IPS DF 4.7 (cell line): ENCODE data around the gene GRB10.
"Not testable (repeated sequence)": the region's sequence is repeated elsewhere in the genome, so short reads cannot be mapped to it uniquely, and the experiment has no call there.

Experiments
- DNase-seq: peaks from one replicate; pipeline ENCODE4 v3.0.0-alpha.2; 2013; ENCODE audit warnings: low spot score; ENCODE audit errors: extremely low read depth

The GRB10 gene

DNA sequence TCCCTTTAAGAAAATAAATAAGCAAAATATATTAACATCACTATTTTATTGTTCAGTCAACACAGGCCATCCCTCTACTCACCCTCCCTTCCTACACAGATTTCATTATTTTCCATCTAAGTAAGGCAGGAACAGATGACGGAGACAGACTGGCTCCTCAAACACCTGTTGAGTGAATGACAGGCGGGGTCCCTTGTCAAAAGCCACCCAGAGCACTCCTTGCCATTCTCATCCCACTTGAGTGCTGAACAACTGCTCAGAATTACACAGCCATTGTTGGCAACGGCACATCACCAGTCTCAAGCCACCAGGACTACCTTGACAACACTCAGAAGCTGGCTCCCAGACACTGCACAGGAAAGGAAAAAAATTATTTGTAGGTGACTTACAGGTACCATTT lies 3.3 kb downstream of the GRB10 start:
- DNase-seq: no peak

DNA sequence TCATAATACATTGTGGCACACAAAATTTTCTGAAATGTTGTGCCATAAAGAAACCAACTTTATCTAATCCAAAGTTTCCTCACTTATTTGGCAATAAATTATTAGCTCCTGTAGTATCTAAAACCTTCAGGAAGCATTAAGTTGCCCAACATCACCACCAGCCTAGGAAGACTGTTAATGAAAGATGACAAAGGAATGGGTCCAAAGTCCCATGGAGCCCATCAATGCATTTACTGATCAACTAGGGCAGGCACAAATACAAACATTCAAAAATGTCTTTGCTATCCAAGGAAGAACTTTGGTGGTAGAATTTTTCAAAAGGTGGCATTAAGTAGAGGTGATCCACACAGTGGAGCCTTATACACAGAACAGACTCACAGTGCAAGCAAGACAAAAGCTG lies 4.5 kb downstream of the GRB10 start:
- DNase-seq: no peak

DNA sequence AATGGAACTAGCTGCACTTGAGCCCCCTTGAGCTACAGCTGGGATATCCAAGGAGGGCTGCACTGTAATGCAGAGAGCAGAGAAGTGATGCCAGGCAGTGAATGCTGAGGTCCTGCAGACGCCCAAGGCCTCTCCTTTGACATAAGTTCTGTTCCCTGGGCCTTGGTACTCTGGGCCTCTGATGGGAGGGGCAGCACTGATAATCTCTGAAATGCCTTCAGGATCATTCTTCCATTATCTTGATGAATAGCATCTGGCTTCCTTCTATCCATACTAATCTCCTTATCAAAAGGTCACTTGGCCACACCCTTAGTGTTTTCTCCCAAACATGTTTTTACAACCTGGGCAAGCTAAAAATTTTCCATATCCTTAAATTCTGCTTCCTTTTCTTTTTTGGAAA lies 6.9 kb downstream of the GRB10 start:
- DNase-seq: no peak

DNA sequence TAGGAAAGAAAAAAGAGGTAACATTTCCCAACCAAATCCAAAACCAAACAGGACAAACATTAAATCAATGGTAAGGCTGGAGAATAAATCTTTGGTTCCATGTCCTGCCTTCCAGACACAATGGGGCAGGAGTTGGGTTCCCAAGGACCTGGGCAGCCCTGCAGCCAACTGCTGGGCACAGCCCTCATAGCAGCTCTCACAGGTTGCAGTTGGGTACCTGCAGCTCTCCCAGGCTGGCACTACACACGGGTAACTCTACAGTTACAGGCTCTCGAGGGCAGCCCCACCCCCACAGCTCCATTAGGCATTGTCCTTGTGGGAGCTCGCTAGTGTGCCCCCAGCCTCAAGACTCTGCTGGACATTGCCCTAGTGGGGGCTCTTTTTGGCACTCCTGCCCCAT lies 7.5 kb downstream of the GRB10 start:
- DNase-seq: no peak

DNA sequence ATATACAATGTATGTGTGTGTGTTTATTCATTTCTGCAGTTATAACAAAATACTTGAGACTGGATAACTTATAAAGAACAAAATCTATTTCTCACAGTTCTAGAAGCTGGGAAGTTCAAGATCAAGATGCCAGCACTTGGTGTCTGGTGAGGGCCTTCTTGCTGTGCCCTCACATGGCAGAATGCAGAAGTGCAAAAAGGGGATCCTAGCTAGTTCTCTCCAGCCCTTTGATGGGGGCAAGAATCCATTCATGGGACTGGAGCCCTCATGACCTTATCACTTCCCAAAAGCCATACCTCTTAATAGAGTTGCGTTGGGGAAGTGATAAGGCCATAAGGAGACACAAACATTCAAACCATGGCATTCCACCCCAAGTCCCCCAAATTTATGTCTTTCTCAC lies 8.4 kb downstream of the GRB10 start:
- no peak for DNase-seq

DNA sequence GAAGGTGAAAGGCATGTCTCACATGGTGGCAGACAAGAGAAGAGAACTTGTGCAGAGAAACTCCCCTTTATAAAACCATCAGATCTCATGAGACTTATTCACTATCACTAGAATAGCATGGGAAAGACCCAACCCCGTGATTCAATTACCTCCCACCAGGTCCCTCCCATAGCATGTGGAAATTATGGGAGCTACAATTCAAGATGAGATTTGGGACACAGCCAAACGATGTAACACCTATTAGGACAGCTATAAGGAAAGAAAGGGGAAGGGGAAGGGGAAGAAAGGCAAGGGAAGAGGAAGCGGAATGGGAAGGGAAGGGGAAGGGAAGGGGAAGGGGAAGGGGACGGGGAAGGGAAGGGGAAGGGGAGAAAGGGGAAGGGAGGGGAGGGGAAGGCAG lies 9.6 kb downstream of the GRB10 start:
- not testable (repeated sequence) for DNase-seq

DNA sequence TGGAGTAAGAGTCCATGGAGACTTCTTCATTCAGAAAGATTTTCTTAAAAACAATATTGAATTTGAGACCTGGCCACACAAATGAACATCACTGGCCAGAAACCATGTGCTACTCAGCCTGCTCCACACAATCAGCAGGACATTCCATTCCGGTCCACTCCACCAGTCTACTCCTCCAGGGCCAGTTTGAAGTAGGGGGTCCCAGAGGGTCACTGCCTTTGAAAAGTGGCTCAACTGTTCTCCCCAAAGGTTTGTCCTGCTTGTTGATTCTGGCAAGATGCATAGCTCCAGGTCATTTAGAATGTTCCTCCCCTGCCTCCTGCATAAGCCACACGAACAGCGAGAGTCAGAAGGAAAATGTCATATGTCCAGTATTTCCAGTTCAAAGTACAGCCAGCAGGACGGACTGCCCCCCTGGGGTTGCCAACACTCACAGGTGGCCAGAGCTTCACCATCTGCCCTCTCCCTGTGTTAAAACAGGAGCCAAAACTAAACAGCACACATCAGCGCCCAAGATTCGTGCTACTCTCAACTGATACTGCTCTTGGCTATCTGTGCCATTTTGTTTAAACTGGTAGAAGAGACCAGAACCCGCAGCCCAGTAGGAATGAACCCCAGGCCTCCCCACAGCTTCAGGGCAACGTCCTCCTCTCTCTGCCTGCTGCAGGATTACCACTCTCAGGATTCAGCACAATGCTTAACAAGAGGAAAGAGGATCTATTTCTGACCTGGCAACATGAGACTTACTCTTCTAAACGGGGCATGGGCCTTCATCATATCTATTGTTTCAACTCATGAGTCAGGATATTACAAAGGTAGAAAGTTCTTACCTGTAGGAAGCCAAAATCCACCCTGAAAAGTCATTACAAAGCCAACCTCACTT lies 11.3 kb downstream of the GRB10 start:
- no peak for DNase-seq

DNA sequence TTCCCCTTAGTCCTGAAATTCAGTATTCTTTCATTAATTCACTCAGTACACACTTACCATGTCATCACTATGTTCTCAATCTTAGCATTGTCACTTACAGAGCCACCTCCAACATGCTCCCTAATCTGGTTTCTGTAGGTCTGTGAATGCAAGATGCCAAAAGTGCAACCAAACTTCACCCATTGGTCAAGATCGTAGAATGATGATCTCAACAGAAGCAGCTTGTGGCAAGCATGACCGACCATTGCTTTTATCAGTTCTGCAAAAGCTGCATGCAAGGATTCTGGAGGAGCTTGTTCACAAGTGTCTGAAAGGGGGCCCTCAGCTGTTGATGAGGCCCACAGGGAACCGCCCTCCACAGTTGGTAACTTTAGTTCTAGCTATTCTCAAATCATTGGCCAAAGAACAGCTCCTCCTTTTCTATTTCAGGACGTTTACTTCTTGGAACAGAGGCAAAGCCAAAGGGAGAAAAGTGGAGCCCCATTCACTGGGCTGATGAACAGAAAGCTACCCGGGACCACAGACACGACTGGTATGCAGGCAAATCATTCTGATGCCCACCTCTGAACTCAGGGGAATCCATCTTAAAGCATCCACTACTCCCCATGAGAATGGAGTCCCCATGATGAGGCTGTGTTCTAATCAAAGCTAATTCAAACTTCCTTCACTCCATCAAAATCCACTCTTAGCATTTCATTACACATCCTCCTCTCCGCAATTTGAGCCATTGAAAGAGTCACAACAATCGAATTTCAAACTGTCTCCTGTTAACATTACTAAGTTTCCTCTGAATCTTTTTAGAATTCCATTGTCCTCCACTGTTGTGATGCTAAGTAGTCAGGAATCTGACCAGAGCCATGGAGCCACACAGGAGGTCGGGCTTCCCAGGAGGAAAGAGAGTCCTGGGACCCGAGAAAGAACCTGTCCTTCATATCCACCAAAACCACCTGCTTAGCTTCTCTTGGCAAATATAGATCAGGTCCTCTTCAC lies 13.9 kb downstream of the GRB10 start:
- no peak for DNase-seq

DNA sequence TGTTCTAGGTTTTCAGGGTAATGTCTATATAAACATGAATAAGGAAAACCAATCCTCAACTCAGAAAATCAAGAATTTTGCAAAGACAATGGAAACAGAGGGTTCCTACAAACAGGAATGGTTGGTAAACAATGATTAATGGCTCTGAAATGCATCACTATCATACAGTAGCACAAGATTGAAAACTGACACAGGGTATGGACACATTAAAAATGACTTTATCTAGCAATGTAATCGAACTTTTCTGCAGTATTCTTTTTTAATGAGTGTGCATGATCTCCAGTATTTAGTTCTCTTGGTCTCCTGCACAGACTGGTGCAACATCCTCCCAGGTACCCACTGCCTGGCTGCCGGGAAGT lies 15.9 kb downstream of the GRB10 start:
- no peak for DNase-seq

DNA sequence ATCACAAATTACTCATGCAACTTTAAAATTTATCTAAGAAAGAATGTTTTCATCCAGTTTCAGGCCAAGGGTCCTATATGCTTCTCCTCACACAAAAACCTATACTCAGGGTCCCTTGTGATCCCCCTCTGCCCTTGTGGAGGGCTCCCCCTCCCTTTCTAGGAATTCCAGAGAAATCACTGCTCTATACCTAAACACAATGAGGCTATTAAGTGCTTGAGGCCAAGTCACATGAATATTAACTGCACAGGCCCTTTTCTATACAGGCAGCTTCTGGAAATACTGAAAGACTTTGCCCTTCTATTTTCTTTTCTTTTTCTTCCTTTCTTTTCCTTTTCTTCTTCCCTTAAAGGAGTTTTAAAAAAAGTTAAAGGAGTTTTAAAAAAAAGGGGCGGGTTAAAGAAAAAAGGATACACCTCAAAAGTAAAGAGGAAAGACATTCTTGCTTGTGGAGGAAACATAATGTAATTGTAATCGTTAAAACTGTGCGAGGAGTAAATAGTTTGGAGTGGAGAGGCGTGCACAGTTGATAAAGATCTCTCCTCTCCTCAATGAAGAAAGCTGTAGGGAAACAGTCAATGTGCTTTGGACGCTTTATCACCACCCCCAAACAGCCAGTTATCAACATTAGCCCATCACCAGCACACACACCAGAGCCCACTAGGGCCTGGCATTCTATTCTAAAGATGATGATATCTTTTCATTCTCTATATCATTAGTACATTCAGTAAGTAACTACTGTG lies 16.4 kb downstream of the GRB10 start:
- DNase-seq: no peak

DNA sequence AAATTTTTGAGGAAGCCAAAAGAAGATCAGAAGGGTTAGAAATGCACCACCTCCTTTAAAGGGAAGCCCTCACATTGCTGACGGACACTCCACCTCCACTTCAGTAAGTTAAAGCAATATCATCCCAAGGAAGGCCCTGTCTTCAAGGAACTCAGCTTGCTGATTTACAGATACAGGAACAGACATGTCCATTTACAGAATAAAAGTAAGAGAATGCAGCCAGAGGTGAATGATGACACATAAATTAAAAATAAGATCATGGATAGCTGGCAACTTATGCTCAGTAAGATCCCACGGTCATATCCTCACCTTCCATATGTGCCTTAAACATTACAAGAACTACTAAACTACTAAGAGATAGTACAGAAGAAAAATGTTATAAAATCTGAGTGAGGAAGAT lies 20.4 kb downstream of the GRB10 start:
- no peak for DNase-seq

DNA sequence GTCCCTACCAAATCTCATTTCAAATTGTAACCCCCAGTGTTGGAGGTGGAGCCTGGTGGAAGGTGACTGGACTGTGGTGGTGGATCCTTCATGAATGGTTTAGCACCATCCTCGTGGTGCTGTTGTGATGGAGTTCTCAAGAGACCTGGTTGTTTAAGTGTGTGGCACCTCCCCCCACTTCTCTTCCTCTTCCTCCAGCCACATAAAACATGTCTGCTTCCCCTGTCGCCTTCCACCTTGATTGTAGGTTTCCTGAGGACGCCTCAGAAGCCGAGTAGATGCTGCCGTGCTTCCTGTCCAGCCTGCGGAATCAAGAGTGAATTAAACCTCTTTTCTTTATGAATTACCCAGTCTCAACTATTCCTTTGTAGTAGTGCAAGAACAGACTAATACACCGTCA lies 21.0 kb downstream of the GRB10 start:
- no peak for DNase-seq

DNA sequence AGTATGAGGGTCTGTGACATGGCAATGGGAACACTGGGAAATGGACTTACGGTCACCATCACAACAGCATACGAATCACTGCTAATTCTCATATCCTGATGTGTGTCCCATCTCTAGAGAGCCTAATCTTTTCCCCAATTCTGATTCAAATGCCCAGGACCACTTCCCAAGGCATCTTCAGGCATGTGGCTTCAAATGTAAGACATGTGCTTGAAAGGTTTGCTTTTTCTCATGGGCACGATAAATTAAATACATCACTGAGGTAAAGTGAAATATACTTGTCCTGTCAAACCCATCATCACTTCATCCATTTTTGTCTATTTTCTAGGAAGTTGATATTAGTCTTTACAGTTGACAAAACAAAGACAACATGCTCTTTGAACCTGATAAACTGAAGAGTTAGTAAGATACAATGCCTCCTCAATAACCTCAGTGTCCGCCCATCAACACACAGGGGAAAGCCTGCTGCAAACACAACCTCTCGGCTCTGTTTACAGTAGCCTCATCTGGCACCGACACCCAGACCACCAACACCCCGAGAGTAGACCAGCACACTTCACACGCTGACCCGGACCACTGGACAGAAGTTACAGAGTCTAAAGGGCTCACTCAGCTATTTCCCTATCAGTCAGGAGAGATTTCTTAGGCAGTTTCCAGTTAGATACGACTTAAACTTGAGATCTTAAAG lies 24.8 kb downstream of the GRB10 start:
- DNase-seq: no peak

DNA sequence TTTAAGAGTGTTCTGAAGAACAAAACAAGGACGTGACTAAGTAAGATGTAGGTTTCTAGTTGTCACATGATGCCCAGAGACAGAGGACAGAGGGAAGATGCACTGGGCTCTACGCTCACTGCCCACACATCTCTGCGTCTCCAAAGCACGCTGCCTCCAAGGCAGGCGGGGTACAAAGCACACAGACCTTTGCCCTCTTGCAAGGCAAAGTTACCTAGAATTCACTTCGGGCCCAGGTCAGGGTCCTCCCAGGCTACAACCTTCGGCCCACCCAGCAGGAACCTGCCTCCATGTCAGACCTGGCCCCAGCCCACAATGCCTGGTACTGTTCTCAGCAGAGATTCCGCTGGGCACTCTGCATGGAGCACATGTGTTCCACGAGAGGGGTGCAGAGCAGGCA lies 26.5 kb downstream of the GRB10 start:
- no peak for DNase-seq

DNA sequence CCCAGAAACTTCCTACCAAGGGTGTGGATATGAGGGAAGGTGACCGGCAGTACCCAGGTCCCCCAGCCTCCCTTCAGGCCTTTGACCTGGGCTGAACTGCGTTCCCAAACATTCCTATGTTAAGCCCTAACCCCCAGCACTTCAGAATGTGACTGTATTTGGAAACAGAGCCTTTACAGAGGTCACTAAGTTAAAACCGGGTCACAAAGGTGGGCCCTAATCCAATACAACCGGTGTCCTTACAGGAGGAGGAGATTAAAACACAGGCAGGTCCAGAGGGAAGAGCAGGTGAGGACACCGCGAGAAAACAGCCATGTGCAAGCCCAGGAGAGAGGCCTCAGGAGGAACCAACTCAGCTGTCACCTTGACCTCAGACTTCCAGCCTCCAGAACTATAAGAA lies 28.0 kb downstream of the GRB10 start:
- no peak for DNase-seq

DNA sequence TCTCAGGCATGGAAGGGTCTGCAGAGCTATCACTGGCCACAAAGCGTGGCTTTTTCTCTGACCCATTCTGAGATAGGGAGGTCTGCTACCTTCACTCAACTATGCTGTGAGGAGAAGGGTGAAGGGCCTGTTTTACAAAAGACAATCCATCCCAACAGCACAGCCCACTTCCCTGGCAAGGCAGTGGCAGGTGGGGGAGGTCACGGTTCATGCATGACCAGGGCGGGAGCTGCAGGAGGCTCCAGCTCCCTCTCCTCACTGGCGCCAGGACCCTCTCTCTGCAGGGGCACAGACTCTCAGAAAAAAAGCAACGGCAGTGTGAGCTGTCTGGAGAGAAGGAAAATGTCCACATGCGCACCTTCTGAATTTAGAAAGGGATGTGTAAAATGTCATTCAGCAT lies 28.5 kb downstream of the GRB10 start:
- DNase-seq: no peak

DNA sequence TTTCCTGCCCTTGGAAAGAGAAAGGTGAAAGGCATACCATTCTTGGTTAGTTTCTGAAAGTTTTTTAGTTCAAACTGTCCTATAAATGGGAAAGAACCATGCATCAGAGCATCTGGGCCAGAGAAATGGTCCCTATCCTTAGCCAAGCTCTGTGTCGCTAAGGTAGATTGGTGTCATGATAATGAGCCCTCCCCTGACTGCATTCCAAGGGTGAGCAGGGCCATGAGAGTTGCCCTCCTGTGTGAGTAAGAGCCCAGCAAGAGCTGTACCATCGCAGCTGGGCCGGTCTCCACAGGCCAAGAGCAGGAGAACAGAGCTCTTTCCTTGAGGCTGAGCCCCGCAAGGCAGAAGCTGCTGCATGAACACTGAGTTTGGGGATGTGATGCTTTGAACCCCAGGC lies 30.3 kb downstream of the GRB10 start:
- DNase-seq: no peak

DNA sequence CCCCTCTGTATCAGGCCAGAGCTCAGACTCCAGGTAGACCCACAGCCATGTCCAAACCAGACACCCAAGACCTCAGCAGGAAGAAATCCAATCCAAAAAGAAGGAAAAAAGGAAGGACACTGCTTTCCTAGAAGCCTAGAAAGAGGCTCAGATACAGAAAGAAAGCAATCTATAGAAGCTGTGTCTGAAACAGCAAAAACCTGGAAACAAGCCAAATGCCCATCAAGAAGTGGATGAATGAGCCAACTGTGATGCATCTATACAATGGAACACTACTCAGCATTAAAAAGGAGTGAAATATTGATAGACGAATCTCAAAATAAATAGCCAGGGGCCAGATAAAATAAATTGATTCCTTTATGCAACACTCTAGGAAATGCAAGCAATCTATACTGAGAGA lies 31.6 kb downstream of the GRB10 start:
- DNase-seq: no peak

DNA sequence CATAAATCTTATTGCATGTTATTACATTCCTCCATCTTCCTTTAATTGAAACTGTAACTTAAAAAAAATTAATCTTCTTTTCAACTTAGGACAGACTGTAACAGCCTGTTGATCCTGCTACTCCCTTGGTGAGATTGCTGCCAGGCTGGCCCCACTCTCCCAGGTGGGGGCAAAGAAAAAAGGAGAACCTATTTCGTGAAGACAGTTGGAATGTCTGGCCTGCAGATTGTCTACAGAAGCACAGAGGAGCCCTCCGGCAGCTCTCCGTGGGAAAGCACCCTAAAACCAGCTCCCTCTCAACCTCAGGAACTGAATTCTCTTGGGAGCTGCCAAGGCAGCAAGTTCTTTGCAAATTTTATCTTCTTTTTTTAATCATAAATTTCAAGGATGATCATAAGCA lies 32.8 kb downstream of the GRB10 start:
- DNase-seq: no peak

DNA sequence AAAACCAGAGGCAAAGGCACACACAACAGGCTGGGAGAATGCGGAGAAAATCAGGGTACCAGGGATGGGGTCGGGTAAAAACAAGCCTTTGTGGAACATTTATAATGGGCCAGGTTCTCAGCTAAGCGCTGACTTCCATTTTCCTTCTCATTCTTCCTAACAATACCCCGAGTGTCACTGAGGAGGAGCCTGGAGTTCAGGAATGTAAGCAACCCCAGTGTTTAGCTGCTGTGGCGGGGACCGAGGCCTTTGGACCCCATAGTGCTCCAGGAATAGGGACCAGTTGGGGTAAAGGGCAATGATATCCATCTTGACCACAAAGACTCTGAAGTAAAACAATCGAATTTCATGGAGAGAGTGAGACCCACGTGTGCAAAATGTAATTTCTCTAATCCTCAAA lies 34.2 kb downstream of the GRB10 start:
- DNase-seq: no peak

DNA sequence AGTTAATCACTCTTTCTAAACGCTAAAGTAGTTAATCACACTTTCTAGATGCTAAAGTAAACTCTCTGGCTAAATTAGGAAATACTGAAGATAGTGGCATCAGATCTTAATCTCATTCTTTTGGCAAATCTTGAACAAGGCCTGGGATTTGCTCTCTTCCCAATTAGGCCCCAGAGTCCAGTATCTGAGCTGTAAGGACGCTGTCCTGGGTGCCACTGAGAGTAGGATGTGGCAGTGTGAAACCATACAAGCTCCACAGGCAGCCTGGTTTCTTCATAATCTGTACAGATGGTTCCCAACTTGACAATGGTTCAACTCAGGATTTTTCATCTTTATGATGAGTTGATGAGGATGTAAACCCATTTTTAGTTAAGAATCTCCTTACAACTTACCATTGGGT lies 36.9 kb downstream of the GRB10 start:
- no peak for DNase-seq
